ENCODE measurements around the gene FOXE1.

- TF ChIP-seq CTCF (conservative IDR thresholded peaks at IDR 0.05; ENCODE audit: low read depth, low read length) = no peak
- TF ChIP-seq POLR2A (IDR thresholded peaks at IDR 0.05; ENCODE audit: low read depth, low read length) = no peak
- TF ChIP-seq MXI1 (IDR thresholded peaks at IDR 0.05; ENCODE audit: borderline replicate concordance, low read depth, low read length) = no peak
- TF ChIP-seq NFE2L2 (IDR thresholded peaks at IDR 0.05; ENCODE audit: low read depth, low read length) = no peak
- no peak for TF ChIP-seq RAD21 (IDR thresholded peaks at IDR 0.05; ENCODE audit: low read length)
- no peak for TF ChIP-seq USF2 (IDR thresholded peaks at IDR 0.05; ENCODE audit: low read depth, low read length)
- no peak for TF ChIP-seq MAZ (IDR thresholded peaks at IDR 0.05; ENCODE audit: borderline replicate concordance, low read depth, low read length)
- TF ChIP-seq BHLHE40 (IDR thresholded peaks at IDR 0.05; ENCODE audit: low read depth, low read length) = no peak
- TF ChIP-seq RFX5 (IDR thresholded peaks at IDR 0.05; ENCODE audit: low read depth, low read length) = no peak
- TF ChIP-seq CEBPB (IDR thresholded peaks at IDR 0.05; ENCODE audit: low read depth, low read length) = no peak
- no peak for TF ChIP-seq SMC3 (IDR thresholded peaks at IDR 0.05; ENCODE audit: low read depth, low read length)
- TF ChIP-seq ELK1 (IDR thresholded peaks at IDR 0.05; ENCODE audit: borderline replicate concordance, low read depth, low read length) = no peak
Observed at GRCh38 chr9:97864396-97864795, 11.4 kb downstream of the FOXE1 start.
